GM21825 (cell line): Measurements from ENCODE around the gene KCNJ12.

Source experiments
- ATAC-seq: cut with Tn5 transposase; IDR thresholded peaks from one replicate; pipeline ENCODE4 v1.9.1; 2021; ENCODE audit warnings: mild to moderate bottlenecking, moderate library complexity; ENCODE audit not compliant: unreplicated experiment

The KCNJ12 gene

DNA sequence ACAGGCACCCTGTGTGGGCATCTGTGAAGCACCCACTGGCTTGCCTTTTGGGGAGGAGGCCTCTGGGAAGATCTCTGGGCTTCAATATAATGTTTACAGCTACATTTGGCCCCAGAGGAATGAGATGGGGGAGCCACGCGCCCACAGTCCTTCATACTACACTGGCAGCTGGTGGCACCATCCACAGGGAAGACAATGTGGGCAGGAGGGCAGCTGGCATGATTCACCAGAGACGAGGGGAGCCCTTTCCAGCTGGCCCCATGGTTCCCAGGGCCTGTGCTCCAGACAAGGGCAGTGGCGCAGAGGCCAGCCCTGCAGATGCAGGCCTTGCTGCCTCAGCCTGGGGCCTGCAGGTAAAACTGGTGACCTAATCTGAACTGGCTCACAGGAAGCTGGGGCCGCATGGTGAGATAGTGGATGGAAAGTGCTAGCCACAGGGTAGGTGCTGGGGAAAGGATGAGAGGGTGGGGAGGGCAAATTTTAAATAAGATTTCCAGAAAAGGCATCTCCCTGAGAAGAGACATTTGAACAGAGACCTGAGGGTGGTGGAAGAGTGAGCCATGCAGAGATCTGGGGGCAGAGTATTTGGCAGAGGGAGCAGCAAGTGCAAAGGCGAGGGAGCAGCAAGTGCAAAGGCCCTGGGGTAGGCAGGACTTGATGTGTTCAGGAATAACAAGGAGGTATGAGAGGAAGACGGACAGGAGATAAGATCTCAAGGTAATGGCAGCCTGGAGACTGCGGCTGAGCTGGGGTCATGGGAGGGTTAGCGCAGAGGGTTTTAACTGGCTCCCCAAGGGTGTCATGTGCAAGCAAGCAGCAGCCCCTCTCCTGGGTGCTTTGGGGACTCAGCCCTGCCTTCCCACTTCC lies 12.1 kb upstream of the KCNJ12 start:
- ATAC-seq: no peak

- ATAC-seq: no peak
Measured at GRCh38 chr17:21365016-21365415, 11.1 kb upstream of the KCNJ12 start.

DNA sequence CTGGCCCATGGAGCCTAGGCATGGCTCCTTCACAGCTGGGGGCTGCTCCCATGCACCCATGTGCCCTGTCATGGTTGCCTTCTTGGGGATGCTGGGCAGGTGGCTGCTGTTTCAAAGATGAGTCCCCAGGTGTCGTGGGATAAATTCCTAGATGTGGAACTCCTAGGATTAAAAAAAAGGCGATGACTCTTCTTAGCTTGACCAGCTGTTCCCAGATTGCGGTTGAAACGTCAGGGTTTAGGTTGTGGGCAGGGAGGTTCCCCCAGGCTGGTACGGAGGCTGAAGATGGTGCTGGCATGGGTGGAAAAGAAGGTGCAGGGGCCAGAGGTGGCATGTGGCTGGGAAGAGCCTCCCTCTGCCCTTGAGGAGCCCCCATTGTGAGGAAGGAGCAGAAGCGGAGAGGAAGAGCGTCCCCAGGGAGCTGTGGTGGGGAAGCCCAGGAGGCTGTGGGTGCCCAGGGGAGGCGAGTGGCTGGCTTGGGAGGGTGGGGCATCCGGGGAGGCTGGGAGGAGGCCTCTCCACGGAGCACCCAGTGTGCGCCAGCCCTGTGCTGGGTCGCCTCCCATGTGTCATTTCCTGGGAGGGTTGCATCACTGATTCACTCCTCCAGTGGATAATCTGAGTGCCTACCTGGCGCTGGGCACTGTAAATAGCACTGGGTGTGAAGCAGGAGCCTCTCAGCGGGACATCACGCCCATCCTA lies 7.5 kb upstream of the KCNJ12 start:
- ATAC-seq: no peak

- ATAC-seq: no peak
Measured at GRCh38 chr17:21369395-21369794, 6.8 kb upstream of the KCNJ12 start.

GRCh38 chr17:21370430-21370829 lies 5.7 kb upstream of the KCNJ12 start:
- ATAC-seq: no peak

GRCh38 chr17:21371511-21372081 lies 4.6 kb upstream of the KCNJ12 start:
- ATAC-seq: no peak

DNA sequence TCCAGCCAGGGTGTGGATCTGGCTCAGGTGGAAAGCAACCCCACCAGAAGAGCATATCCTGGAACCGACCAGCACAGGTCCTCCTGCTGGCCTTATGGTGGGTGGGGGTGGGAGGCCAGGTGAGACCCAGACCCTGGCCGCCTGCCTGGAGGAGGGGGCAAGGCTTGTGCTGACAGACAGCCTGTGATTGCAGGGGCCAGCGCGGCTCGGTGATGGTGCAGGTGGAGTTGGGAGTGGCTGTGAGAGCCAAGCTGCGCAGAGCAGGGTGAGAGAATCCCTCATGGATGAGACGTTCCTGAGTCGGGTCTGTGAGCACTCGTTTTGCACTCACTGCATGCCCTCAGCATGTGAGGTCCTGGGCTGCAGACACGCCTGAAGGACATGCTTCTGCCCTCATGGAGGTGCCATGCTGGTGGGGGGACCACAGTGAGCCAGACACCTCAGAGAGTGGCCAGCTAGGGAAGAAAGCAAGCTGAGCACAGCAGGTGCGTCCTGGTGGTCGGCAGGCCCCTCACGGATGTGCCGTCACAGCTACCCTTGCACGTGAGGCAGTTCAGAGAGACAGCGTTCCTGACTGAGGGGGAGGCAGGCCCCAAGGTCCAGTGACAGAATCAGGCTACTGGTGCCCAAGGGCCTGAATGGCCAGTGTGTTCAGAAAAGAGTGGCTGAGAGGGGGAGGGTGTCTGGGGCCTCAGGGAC lies 3.8 kb upstream of the KCNJ12 start:
- ATAC-seq: no peak

DNA sequence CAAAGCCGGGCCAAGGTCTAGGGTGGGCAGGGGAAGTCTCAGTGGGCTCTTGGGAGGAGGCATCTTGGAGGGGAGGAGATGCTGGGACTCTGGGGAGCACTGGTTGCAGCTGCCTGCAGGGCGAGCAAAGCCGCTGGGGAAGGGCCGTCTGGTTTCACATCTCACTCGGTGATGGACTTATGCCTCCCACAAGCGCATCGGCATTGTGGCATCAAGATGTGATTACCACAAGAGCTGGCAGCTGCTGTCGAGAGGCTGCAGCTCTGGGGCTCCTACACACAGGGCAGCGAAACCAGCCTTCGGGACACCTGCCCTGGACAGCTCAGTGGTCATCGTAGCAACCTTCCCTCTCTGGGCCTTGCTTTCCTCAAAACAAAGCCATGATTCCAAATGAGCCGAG lies 3.1 kb upstream of the KCNJ12 start:
- ATAC-seq: no peak

DNA sequence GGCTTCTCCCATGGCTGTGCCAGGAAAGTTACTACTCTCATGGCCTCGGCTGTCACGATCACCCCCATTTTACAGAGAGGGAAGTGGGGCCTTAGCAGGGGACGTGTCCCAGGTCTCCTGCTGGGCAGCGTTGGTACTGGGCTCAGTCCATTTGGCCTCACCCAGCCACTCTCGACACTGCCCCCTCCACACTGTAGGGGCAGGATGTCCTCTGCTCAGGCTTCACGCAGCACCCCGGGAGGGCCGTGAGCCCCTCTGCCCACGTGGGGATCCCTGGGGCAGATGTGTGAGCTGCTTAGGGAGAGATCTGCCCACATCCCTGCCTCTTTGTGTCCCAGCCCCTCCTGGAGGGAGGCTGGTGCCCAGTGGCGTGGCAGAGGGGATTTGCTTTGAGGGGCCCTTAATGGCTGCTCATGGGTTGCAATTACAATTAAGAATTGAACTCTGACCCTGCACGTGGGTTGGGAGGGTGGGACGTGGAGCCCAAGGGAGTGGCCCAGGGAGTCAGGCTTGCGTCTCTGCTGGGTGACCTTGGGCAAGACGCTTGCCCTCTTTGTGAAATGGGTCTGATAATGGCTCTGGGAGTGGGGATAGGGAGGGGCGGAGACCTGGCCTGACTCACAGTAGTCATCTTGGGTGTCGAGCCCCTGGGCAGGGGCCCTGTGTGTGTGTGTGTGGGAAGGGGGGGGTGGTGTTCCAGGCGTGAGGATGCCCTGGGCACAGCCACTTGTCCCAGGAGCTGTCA lies 2.3 kb upstream of the KCNJ12 start:
- no peak for ATAC-seq

DNA sequence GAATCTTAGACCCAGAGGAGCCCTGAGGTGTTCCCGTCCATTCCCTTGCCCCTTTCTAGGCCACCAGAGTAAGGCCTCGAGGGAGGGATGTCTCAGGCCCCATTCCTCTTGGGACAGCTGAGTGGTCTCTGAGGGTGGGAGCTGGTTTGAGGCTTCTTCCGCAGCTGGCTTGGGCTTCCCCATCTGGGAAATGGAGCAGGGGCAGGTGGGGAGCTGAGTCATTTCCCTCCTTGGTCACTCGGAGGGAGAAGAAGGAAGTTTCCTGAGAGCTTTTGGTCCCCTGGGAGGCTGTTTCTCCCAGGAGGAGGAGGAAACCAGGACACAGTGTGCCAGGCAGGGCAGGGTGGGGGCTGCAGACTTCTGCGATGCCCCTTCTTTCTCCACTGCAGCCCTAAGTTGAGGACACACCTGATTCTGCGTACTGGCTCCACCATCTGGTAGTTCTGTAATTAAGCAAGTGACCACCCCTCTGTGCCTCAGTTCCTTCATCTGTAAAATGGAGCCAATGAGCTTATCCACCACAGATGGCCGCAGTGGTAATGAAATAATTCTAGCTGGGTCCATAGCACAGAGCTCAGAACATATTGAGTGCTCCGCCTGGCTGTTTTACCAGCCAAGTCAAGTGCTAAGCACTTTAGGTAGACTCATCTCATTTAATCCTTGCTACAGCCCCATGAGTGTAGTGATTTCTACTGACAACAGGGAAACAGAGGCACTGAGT lies 1.6 kb upstream of the KCNJ12 start:
- ATAC-seq: no peak

- no peak for ATAC-seq
Measured at GRCh38 chr17:21375162-21375560, 996 bp upstream of the KCNJ12 start.

GRCh38 chr17:21375757-21376080 lies 438 bp upstream of the KCNJ12 start:
- ATAC-seq: no peak

DNA sequence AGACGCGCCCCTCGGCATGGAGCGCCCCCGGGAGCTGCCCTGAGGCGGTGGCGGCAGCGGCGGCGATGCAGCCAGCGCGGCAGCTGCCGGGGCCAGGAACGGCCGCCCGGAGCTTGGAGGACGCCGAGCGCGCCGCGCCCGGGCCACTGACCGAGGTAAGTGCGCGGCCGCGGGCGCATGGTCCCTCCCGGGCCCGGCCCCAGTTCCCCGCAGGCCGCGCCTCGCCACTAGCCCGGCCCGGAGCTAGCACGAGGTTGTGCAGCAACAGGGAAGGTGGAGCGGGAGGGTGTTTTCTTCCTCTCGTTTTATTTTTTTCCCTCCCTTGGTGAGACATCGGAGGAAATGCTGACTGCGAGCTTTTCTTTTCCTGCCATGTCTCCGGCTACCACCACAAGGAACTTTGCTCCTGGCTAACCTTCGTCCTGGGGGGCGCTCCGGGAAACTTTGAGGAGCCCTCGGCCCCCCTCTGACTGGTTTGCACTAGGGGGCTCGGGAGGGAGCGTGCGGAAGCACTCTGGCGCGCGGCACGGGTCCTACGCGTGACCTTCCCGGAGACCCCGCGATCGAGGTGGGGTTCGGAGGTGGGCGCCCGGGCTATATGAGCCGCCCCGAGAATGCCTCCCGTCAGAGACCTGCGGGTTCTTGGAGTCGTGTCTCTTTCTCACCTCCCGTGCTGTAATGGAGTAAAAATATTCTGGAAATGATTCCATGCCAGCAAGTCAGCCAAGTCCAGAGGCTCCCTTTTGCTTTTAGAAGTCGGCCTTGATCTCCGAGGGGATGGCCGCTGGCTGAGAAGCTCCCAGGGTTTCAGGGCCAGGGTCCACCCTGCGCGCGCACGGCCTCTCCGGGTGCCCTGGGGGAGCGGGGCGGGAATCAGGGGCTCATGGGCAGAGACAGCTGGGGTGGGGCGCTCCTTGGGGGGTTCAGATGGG lies 868 bp downstream of the KCNJ12 start:
- ATAC-seq: no peak

- ATAC-seq: no peak
Measured at GRCh38 chr17:21377705-21378396, 1.7 kb downstream of the KCNJ12 start.

DNA sequence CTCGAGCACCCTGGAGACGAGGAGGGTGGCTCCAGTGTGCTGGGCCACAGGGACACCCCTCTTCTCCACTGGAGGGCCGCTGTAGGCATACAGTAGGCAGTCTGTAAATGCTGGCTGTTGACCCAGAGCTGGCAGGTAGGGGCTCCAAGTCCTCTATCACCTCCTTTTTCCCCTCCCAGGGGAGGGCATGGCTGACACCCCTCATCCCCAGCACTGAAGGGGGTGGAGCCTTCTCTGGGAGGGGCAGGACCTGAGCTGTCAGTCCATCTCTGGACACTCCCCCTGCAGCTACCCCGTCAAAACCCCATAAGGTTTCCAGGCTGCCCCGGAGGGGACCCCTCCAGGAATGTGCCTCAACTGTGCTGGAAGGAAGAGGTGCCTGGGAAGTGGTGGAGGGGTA lies 2.4 kb downstream of the KCNJ12 start:
- no peak for ATAC-seq

DNA sequence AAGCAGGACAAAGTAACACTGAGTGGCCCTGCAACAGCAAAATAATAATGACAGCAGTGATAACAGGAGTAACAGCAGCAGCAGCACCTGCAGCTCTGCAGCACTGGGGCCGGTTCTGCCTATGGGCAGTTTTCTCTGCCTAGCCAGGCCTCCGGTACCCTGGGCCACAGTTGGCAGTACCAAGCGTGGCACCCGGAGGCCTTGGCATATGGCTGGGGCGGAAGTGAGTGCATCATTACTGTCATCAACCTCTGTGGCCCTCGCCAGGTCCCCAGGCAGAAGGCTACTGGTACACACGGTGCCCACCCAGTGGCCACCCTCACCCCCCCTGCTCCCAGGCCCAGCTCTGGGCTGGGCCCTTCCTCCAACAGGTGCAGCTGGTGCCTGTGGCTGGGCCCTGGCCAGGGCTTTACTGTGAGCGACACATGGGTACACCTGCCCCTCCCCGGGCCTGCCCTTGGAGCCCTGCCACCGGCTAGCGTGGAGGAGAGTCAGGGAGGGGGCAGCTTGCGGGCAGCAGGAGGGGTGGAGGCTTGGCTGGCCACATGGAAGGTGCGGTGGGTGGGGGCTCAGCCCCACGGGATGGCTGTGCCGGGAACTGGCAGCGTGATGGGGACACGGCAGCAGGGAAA lies 3.0 kb downstream of the KCNJ12 start:
- ATAC-seq: no peak

GRCh38 chr17:21380659-21381058 lies 4.5 kb downstream of the KCNJ12 start:
- no peak for ATAC-seq

DNA sequence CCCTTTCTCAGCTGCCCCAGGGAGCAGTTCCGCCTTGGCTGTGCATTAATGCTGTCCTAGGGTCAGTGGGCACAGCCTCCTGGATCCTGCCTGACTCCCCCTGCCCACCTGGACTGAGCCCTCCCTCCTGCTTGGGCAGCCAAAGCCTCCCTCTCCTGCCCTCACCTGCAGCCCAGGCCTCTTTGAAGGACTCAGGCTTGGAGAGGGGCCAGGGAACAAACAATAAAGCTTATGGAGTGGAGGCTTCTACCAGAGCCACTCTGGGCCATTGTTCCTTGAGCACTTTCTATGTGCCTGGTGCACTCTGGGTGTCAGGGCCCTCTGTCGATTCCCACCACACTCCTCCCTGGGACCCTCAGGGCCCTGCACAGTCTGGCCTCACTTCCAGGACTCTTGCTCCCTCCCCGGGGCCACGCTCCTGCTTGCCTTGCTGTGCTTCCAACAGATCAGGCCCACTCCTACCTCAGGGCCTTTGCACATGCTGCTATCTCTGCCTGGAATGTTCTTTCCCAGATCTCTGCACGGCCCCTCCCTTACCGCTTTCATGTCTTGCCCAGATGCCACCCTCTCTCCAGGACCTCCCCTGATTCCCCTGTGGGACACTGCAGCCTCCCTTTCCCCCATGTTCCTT lies 5.0 kb downstream of the KCNJ12 start:
- no peak for ATAC-seq
